Effector CD4-positive, alpha-beta T cell (primary cell): ENCODE measurements around the gene RTN4IP1.
"Not testable (repeated sequence)": the region's sequence is repeated elsewhere in the genome, so short reads cannot be mapped to it uniquely, and the experiment has no call there.

ENCODE experiments used
- DNase-seq: peaks from one replicate; pipeline ENCODE4 v3.0.0-alpha.2; 2020
- total RNA-seq: gene quantifications from one replicate; lab custom pipeline; 2026; lab: John Stamatoyannopoulos, UW

RTN4IP1 gene
- total RNA-seq, result 3.0 reads per million, percentile 10 among the genes with 10 or more reads in this experiment

- DNase-seq, result peak; percentile 83
Measured at GRCh38 chr6:106629103-106629858, at the start of gene RTN4IP1, which contains the start of gene QRSL1. Gene RTN4IP1, minus strand, starts transcription at chr6:106629498. Its CDS starts 477 bp downstream, at chr6:106629021. Gene QRSL1, plus strand, starts transcription at chr6:106629578. Its CDS starts 104 bp downstream, at chr6:106629682.

- DNase-seq, result no peak
Measured at GRCh38 chr6:106677282-106677681, 48.0 kb upstream of the RTN4IP1 start.

- DNase-seq, result no peak
Measured at GRCh38 chr6:106674541-106675229, 45.4 kb upstream of the RTN4IP1 start.

GRCh38 chr6:106671651-106672050, 42.4 kb upstream of the RTN4IP1 start:
- no peak for DNase-seq

GRCh38 chr6:106670236-106670635, 40.9 kb upstream of the RTN4IP1 start:
- DNase-seq, result no peak

- DNase-seq, result no peak
Measured at GRCh38 chr6:106667022-106667402, 37.7 kb upstream of the RTN4IP1 start.

GRCh38 chr6:106666282-106667021, 37.2 kb upstream of the RTN4IP1 start:
- DNase-seq, result no peak

GRCh38 chr6:106662458-106662857, 33.2 kb upstream of the RTN4IP1 start:
- DNase-seq, result no peak

- DNase-seq, result no peak
Measured at GRCh38 chr6:106659859-106660258, 30.6 kb upstream of the RTN4IP1 start.

- DNase-seq, result no peak
Measured at GRCh38 chr6:106658469-106658868, 29.2 kb upstream of the RTN4IP1 start.

- no peak for DNase-seq
Measured at GRCh38 chr6:106648651-106649308, 19.5 kb upstream of the RTN4IP1 start.

GRCh38 chr6:106643061-106643460, 13.8 kb upstream of the RTN4IP1 start:
- no peak for DNase-seq

GRCh38 chr6:106642476-106642875, 13.2 kb upstream of the RTN4IP1 start:
- DNase-seq, result no peak

- DNase-seq, result no peak
Measured at GRCh38 chr6:106639812-106640211, 10.5 kb upstream of the RTN4IP1 start.

GRCh38 chr6:106637717-106638341, 8.5 kb upstream of the RTN4IP1 start:
- no peak for DNase-seq

GRCh38 chr6:106637051-106637716, 7.9 kb upstream of the RTN4IP1 start:
- no peak for DNase-seq

- no peak for DNase-seq
Measured at GRCh38 chr6:106634565-106634964, 5.3 kb upstream of the RTN4IP1 start.

GRCh38 chr6:106631346-106631745, 2.0 kb upstream of the RTN4IP1 start:
- DNase-seq, result no peak

GRCh38 chr6:106630366-106630765, 1.1 kb upstream of the RTN4IP1 start:
- DNase-seq, result no peak

- no peak for DNase-seq
Measured at GRCh38 chr6:106629859-106630163, 513 bp upstream of the RTN4IP1 start.

- no peak for DNase-seq
Measured at GRCh38 chr6:106628658-106629102, 618 bp downstream of the RTN4IP1 start.

- not testable (repeated sequence) for DNase-seq
Measured at GRCh38 chr6:106627760-106628159, 1.5 kb downstream of the RTN4IP1 start.
